ENCODE data around the gene IFT20. TPM values are rescaled to one million over a fixed set of nuclear protein-coding genes. Genes with fewer than 3 reads are reported as not detected.

Gene IFT20
- total and polyA plus RNA-seq, 11 donors: 7.9 to 18.9 (median 11.1) TPM

GRCh38 chr17:28319598-28319935 is 15.7 kb downstream of the IFT20 start:
- intact Hi-C loops (cut with DNase I): loop anchor here in 3 of 10 donors (1.0 to 10.0 kb wide), 2 partner anchors 16 to 55 kb away; partner anchors contain the start of genes IFT20 (in 2 of the 3), TNFAIP1 (in 2 of the 3), SARM1 (in 1 of the 3) and VTN (in 1 of the 3)
- ATAC-seq: no peak
- H3K27ac ChIP-seq: peak overlapping the region in 5 of 12 donors; percentile 9 to 65 (median 56)

GRCh38 chr17:28318759-28319597 is 16.3 kb downstream of the IFT20 start, which contains the start of gene TMEM97:
Gene TMEM97 (plus strand): TSS chr17:28319200. CDS start chr17:28319240, 40 bp downstream.
- intact Hi-C loops (cut with DNase I): loop anchor here in 3 of 10 donors (1.0 to 10.0 kb wide), 2 partner anchors 16 to 56 kb away; partner anchors contain the start of genes IFT20 (in 2 of the 3), TNFAIP1 (in 2 of the 3), SARM1 (in 1 of the 3) and VTN (in 1 of the 3)
- Histone ChIP-seq H3K27ac (peak within 1 kb of the TSS in 6 of 12 donors; percentile 9 to 65 (median 40)), H3K27me3 (no peaks in the 10 kb centered on the region), H3K4me1 (peaks cover 0 to 22% (median 15%) of the 10 kb centered on the region in 12 donors), H3K36me3 (no peaks in the 10 kb centered on the region), H3K9me3 (no peaks in the 10 kb centered on the region), H3K4me3 (peak within 1 kb of the TSS; percentile 28 to 82 (median 64))
- no peak for TF ChIP-seq POLR2A (IDR thresholded peaks at IDR 0.05)
- peak in 5 of 12 donors; percentile 12 to 41 (median 22) for TF ChIP-seq CTCF (IDR thresholded peaks at IDR 0.05)
- WGBS, 4 donors: 0 to 1% (median 0%) methylated on average over 47 to 72 of the region's 72 CpGs
- ATAC-seq (peak; percentile 99 to 100 (median 100)), DNase-seq (peak; percentile 96 to 98 (median 97))

More at GRCh38 chr17:28319598-28319935, 15.7 kb downstream of the IFT20 start:
- 2 to 5% (median 3%) methylated on average over 7 of the region's 7 CpGs for WGBS, 4 donors
- Histone ChIP-seq H3K4me3 (peak overlapping the region; percentile 28 to 82 (median 64)), H3K9me3 (no peaks in the 10 kb centered on the region), H3K27me3 (no peaks in the 10 kb centered on the region), H3K36me3 (no peaks in the 10 kb centered on the region), H3K4me1 (peaks cover 0 to 22% (median 15%) of the 10 kb centered on the region in 12 donors)
- TF ChIP-seq CTCF (IDR thresholded peaks at IDR 0.05) (no peak), POLR2A (IDR thresholded peaks at IDR 0.05) (no peak)
- no peak for DNase-seq

- TF ChIP-seq CTCF (IDR thresholded peaks at IDR 0.05): no peak
- TF ChIP-seq POLR2A (IDR thresholded peaks at IDR 0.05): no peak
- no peaks in the 10 kb centered on the region for H3K27me3 ChIP-seq
- intact Hi-C loops (cut with DNase I): loop anchor here in 1 of 10 donors (10.0 kb wide), 1 partner anchor 57 kb away; the partner anchor contains the start of genes SARM1 and VTN
- peak overlapping the region in 3 of 12 donors; percentile 16 to 63 (median 56) for H3K27ac ChIP-seq
- WGBS, 4 donors: 11 to 15% (median 12%) methylated on average over 39 to 40 of the region's 40 CpGs
- DNase-seq: no peak
- H3K4me3 ChIP-seq: peak overlapping the region; percentile 19 to 82 (median 64)
- peaks cover 0 to 22% (median 15%) of the 10 kb centered on the region in 12 donors for H3K4me1 ChIP-seq
- H3K36me3 ChIP-seq: no peaks in the 10 kb centered on the region
- no peaks in the 10 kb centered on the region for H3K9me3 ChIP-seq
- peak in 1 of 4 donors; percentile 4 for ATAC-seq
These were observed 17.1 kb downstream of the IFT20 start for GRCh38 chr17:28317966-28318758.
